Spleen (tissue), 11 donors: Measurements from ENCODE around the gene ANKRD29. TPM values are rescaled to one million over a fixed set of nuclear protein-coding genes. Genes with fewer than 3 reads are reported as not detected.

ENCODE experiments used
- DNase-seq: peaks from one replicate; pipeline ENCODE4 v3.0.0-alpha.2; 2020
- H3K27ac ChIP-seq, 8 donors: fragments of 200-600 bp; sonication (generic) in 7 of 8; 1 replicate in 4 of 8; 2 replicates in 4 of 8; pipeline versions ENCODE4 v1.5.0 to v1.8.0; 2016 to 2021; ENCODE audit warnings: inconsistent platforms in 4 of 8, mild to moderate bottlenecking in 4 of 8, moderate library complexity in 1 of 8
- H3K27me3 ChIP-seq, 7 donors: fragments of 200-600 bp; sonication (generic) in 6 of 7; replicated peaks in 1 of 7; 1 replicate in 4 of 7; 2 replicates in 3 of 7; pipeline versions ENCODE4 v1.5.0 to v1.8.0; 2016 to 2021; ENCODE audit warnings: inconsistent platforms in 3 of 7, mild to moderate bottlenecking in 1 of 7
- H3K36me3 ChIP-seq, 6 donors: fragments of 200-600 bp; sonication (generic) in 5 of 6; 1 replicate in 4 of 6; 2 replicates in 2 of 6; pipeline versions ENCODE4 v1.5.0 to v1.8.0; 2016 to 2021; ENCODE audit warnings: inconsistent platforms in 2 of 6
- H3K4me1 ChIP-seq, 6 donors: fragments of 200-600 bp; sonication (generic) in 5 of 6; 1 replicate in 3 of 6; 2 replicates in 3 of 6; pipeline versions ENCODE4 v1.5.0 to v1.8.0; 2016 to 2021; ENCODE audit warnings: inconsistent platforms in 3 of 6
- H3K4me3 ChIP-seq, 8 donors: fragments of 200-600 bp; sonication (generic) in 7 of 8; 1 replicate in 4 of 8; 2 replicates in 4 of 8; pipeline versions ENCODE4 v1.5.0 to v1.8.0; 2016 to 2021; ENCODE audit warnings: inconsistent platforms in 4 of 8, mild to moderate bottlenecking in 4 of 8, moderate library complexity in 2 of 8
- H3K9me3 ChIP-seq, 8 donors: fragments of 200-600 bp; sonication (generic) in 7 of 8; 1 replicate in 4 of 8; 2 replicates in 4 of 8; pipeline versions ENCODE4 v1.5.0 to v1.8.0; 2016 to 2021; ENCODE audit warnings: inconsistent platforms in 4 of 8
- CTCF ChIP-seq, 11 experiments: fragments of 200-600 bp in 7 of 11; fragments of 450-650 bp in 4 of 11; sonication (generic) in 4 of 11; IDR thresholded peaks in 8 of 11; conservative IDR thresholded peaks in 3 of 11; 1 replicate in 7 of 11; 2 replicates in 4 of 11; pipeline versions ENCODE4 v1.4.0 to v1.8.0; 2016 to 2021; ENCODE audit warnings: antibody characterized with exemption in 11 of 11, inconsistent platforms in 4 of 11, mild to moderate bottlenecking in 1 of 11
- POLR2A ChIP-seq, 3 donors: fragments of 450-650 bp; IDR thresholded peaks; one replicate each; pipeline ENCODE4 v1.5.1; 2017; ENCODE audit warnings: antibody characterized with exemption in 3 of 3, mild to moderate bottlenecking in 1 of 3
- POLR2AphosphoS5 ChIP-seq, 3 donors: sonication (generic); formaldehyde crosslinking; IDR thresholded peaks; one replicate each; pipeline ENCODE4 v1.5.1; 2017; ENCODE audit warnings: antibody characterized with exemption in 3 of 3
- WGBS, 5 donors: extraction: QIAGEN DNeasy Blood & Tissue Kit in 3 of 5; methylation state at CpG; one replicate each; pipeline versions ENCODE4 v1.1.5 to v1.1.7; 2013 to 2018; 5-methylcytosine and 5-hydroxymethylcytosine counted together
- intact Hi-C: fragments of 100-400 bp; cut with DNase I; formaldehyde crosslinking; loops from one replicate; pipeline ENCODE4 v1.15.0; 2023; ENCODE audit warnings: low total_unique reads
- polyA plus RNA-seq, 3 donors: library from polyadenylated mRNA; stranded (reverse); fragments of 200-250 nt; gene quantifications; one replicate each; pipeline ENCODE4 v1.2.1, GENCODE V29; 2013
- total RNA-seq, 7 donors: library from RNA; depleted of rRNA in 3 of 7; stranded (reverse); fragments of >200 nt in 3 of 7; fragmentation: NEBNext Ultra II Directional in 4 of 7; extraction: Animal tissue kit (Norgen Biotek cat#: 25700) in 4 of 7; gene quantifications; one replicate each; pipeline versions ENCODE4 v1.1.0 to v1.2.1, GENCODE V29; 2016 to 2021
- donor health status: healthy with polysubstance abuse.
- donor health status: DM: no; HTN: no; CAD: no; lungs with moderate emphysema.
- donor health status: DM: no; HTN: no; CAD: no.
- donor health status: Bipolar disorder and iron deficiency.
- donor health status: healthy.
- donor health status: DM: no; HTN: no; CAD: no.
- donor health status: DM: yes; HTN: yes; CAD: no.

ANKRD29 gene
- total and polyA plus RNA-seq, 10 donors = 1.6 to 10.6 (median 3.7) TPM

- no peaks in the 10 kb centered on the region for H3K4me1 ChIP-seq
- 80 to 95% (median 90%) methylated on average over 4 of the region's 4 CpGs for WGBS, 5 donors
- H3K36me3 ChIP-seq = no peaks in the 10 kb centered on the region
- intact Hi-C loops = no loop called here
- H3K27me3 ChIP-seq = peaks cover 0 to 6% (median 0%) of the 10 kb centered on the region in 7 donors
- H3K27ac ChIP-seq = no peak overlapping the region
- no peak overlapping the region for H3K4me3 ChIP-seq
- no peak for TF ChIP-seq POLR2AphosphoS5 (IDR thresholded peaks at IDR 0.05)
- TF ChIP-seq CTCF (IDR thresholded peaks at IDR 0.05 in 8 of 11, conservative IDR thresholded peaks at IDR 0.05 in 3 of 11) = no peak
- no peak for TF ChIP-seq POLR2A (IDR thresholded peaks at IDR 0.05)
- no peaks in the 10 kb centered on the region for H3K9me3 ChIP-seq
- DNase-seq = no peak
Measured at GRCh38 chr18:23669804-23670405, 7.2 kb upstream of the ANKRD29 start.

DNA sequence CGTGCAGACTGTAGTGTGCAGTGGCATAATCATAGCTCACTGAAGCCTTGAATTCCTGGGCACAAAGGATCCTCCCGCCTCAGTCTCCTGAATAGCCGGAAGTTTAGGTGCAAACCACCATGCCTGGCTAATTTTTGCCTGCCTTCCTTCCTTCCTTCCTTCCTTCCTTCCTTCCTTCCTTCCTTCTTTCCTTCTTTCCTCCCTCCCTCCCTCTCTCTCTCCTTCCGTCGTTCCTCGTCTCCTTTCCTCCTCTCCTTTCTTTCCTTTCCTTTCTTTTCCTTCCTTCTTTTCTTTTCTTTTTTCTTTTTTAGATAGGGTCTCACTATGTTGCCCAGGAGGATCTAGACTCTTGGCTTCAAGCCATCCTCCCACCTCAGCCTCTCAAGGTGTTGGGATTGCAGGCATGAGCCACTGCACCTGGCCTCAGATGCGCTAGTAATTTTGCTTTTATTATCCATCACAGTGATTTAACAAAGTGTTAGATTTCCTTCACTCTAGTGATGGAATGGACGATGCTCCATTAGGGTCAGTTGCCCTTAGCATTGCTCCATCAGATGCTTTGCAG lies 6.6 kb upstream of the ANKRD29 start:
- no peaks in the 10 kb centered on the region for H3K36me3 ChIP-seq
- H3K27ac ChIP-seq = no peak overlapping the region
- TF ChIP-seq POLR2A (IDR thresholded peaks at IDR 0.05) (no peak), POLR2AphosphoS5 (IDR thresholded peaks at IDR 0.05) (no peak), CTCF (IDR thresholded peaks at IDR 0.05 in 8 of 11, conservative IDR thresholded peaks at IDR 0.05 in 3 of 11) (no peak)
- WGBS, 5 donors = 68 to 87% (median 73%) methylated on average over 8 of the region's 8 CpGs
- peaks cover 0 to 6% (median 0%) of the 10 kb centered on the region in 7 donors for H3K27me3 ChIP-seq
- intact Hi-C loops = no loop called here
- no peaks in the 10 kb centered on the region for H3K9me3 ChIP-seq
- no peak for DNase-seq
- H3K4me3 ChIP-seq = no peak overlapping the region
- H3K4me1 ChIP-seq = no peaks in the 10 kb centered on the region

DNA sequence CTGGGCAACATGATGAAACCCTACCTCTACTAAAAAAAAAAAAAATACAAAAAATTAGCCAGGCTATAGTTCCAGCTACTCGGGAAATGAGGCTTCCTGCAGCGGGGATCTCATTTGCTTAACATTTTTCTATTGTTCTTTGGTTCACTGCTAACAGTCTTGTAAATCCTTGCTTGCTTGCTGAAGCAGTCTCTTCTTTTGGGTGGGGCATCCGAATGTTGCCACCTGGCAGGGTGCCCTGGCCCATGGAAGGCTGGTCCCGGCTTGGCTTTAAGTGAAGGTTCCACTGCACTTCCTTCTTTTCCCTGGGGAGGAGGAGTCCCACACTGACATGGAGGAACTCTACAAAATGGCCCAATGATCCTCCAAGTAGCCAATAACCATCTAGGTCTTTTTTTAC lies 6.0 kb upstream of the ANKRD29 start:
- peaks cover 0 to 6% (median 0%) of the 10 kb centered on the region in 7 donors for H3K27me3 ChIP-seq
- peaks cover 0 to 1% (median 0%) of the 10 kb centered on the region in 6 donors for H3K4me1 ChIP-seq
- no peak for DNase-seq
- no peaks in the 10 kb centered on the region for H3K9me3 ChIP-seq
- 45 to 58% (median 50%) methylated on average over 4 of the region's 4 CpGs for WGBS, 5 donors
- peak in 1 of 3 donors; percentile 36 for TF ChIP-seq POLR2AphosphoS5 (IDR thresholded peaks at IDR 0.05)
- no peak for TF ChIP-seq POLR2A (IDR thresholded peaks at IDR 0.05)
- no peak overlapping the region for H3K27ac ChIP-seq
- intact Hi-C loops = no loop called here
- H3K4me3 ChIP-seq = no peak overlapping the region
- H3K36me3 ChIP-seq = no peaks in the 10 kb centered on the region

DNA sequence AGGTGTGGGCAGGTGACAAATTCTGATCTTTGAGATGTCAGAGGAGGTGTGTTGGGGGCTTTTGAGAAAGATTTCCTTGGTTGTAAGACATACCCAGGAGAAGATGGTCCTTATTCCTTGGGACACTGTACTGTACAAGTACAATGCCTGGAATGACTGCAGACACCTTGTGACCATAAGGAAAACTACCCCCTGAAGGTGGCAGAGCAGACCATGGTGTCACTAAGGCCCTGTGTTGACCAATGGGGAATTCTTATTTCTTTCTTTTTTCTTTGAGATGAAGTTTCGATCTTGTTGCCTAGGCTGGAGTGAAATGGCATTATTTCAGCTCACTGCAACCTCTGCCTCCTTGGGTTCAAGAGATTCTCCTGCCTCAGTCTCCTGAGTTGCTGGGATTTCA lies 4.4 kb upstream of the ANKRD29 start:
- no peaks in the 10 kb centered on the region for H3K9me3 ChIP-seq
- no peak for DNase-seq
- H3K27ac ChIP-seq = no peak overlapping the region
- H3K4me3 ChIP-seq = no peak overlapping the region
- no peaks in the 10 kb centered on the region for H3K36me3 ChIP-seq
- intact Hi-C loops = no loop called here
- peaks cover 4 to 16% (median 13%) of the 10 kb centered on the region in 6 donors for H3K4me1 ChIP-seq
- no peak for TF ChIP-seq CTCF (IDR thresholded peaks at IDR 0.05 in 8 of 11, conservative IDR thresholded peaks at IDR 0.05 in 3 of 11)
- TF ChIP-seq POLR2A (IDR thresholded peaks at IDR 0.05) = no peak
- TF ChIP-seq POLR2AphosphoS5 (IDR thresholded peaks at IDR 0.05) = no peak
- peaks cover 0 to 22% (median 4%) of the 10 kb centered on the region in 7 donors for H3K27me3 ChIP-seq
- WGBS, 5 donors = 87 to 100% (median 94%) methylated on average over 1 of the region's 1 CpG
